HG02973 (cell line): ENCODE data around the gene ENOSF1.

ENCODE experiments used
- ATAC-seq: cut with Tn5 transposase; IDR thresholded peaks from one replicate; pipeline ENCODE4 v1.9.1; 2021; ENCODE audit warnings: moderate library complexity; ENCODE audit not compliant: unreplicated experiment

Gene ENOSF1

DNA sequence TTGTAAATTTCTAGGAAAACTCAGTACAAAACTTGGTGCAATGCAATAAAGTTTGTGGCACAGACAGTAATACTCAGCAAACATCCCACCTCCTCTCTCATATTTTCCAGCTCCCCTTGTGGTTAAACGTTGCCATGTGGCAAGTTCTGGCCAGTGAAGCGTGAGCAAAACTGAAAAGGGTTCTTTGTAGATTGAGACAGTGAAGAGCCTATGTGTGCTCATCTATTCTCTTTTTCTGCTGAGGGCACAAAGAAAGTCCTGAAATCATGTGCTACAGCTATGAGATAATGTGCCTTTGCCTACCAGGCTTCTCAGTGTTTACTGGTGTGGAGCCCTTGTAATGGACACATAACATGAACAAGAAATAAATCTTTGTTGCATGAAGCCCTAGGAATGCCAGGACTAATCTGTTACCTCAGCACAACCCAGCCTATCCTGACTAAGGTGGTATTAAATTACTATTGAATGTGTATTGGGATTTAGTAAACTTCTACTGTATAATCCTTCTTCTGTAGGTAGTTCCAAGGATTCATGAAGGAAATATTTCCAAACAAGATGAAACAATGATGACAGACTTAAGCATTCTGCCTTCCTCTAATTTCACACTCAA, 67.9 kb downstream of the ENOSF1 start:
- no peak for ATAC-seq

- no peak for ATAC-seq
Measured at GRCh38 chr18:641224-641623, 71.2 kb downstream of the ENOSF1 start.

- no peak for ATAC-seq
Measured at GRCh38 chr18:635171-635570, 77.3 kb downstream of the ENOSF1 start.

DNA sequence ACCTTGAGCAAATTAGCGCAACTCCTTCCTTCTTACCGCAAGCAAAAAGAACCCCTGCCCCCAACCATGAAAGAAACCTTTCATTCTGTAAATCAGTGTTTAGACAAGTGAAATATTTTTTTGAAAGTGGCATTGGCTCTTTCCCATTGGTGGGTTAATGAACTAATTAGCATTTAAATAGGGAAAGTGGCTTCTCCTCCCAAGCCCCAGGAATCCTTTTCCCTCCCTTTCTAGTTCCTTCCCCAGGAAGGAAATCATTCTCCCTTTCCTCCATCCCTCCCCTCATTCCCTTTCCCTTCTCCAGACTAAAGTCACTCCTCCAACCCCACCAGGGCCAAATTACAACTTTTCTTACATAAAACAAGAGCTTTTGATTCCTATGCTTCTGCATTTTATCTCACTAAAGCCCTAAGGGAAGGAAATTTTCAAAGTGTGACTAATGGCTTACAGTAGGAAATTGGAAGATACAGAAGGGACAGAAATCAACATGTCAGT, 77.8 kb downstream of the ENOSF1 start:
- no peak for ATAC-seq

GRCh38 chr18:631560-631959, 80.9 kb downstream of the ENOSF1 start:
- no peak for ATAC-seq

- ATAC-seq = no peak
Measured at GRCh38 chr18:629269-630150, 82.9 kb downstream of the ENOSF1 start.

DNA sequence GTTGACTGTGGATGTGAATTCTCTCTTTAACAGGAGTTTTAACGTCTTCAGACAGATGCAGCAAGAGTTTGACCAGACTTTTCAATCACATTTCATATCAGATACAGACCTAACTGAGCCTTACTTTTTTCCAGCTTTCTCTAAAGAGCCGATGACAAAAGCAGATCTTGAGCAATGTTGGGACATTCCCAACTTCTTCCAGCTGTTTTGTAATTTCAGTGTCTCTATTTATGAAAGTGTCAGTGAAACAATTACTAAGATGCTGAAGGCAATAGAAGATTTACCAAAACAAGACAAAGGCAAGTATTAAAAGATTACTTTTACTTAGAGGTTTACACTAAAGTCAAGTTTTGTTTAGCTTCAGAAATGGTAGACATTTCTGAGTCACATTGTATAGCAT, 85.2 kb downstream of the ENOSF1 start:
- no peak for ATAC-seq

DNA sequence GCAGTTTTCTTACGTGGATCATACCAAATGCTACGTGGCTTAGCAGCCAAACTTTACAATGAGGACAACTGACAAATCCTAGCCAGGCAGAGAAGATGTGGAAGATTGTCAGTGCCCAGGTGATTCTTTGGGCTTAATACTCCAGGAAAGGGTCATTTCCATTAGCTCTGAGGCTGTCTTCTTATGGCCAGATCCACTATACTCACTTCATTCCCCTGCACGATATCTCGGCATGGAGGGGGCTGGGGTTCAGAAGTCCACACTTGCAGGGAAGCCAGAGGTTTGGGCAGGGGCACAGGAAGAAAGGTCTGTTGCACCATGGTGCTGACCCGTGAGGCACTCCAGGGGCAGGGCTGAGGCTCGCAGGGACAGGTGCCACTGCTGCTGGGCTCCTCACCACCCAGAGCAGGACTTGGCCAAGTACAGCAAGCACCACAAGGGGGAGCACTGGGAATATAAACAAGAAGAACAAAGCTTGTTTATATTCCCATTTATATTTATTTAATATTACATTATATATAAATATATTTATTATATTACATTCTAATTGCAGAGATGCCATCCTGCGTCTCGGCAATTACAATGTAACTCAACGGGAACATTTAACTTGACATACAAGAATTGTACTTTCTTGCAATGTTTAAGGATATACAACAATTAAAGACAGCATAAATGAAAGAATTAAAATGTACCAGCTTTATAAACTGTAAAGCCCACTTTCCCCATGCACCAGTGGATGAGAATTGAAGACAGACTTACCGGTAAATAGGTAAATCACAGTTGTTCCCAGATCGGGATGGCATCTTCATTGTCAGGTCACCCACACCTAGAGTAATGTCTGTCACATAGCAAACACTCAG, 88.4 kb downstream of the ENOSF1 start:
- peak; percentile 70 for ATAC-seq

DNA sequence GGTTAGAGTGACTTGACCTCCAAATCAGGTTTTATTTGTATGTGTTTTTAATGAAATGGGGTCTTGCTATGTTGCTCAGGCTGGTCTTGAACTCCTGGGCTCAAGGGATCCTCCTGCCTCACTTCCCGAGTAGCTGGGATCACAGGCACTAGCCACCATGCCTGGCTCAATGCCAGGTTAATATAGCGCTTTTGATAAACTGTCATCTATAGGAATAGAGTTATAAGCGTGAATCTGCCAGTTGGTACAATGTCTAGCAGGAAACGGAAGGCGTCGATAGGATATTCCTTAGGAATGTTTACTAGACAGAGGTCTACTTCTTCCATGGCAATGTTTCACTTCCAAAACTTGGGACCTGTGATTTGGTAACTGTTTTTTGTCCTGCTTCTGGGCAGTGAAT, 90.1 kb downstream of the ENOSF1 start:
- ATAC-seq = no peak

DNA sequence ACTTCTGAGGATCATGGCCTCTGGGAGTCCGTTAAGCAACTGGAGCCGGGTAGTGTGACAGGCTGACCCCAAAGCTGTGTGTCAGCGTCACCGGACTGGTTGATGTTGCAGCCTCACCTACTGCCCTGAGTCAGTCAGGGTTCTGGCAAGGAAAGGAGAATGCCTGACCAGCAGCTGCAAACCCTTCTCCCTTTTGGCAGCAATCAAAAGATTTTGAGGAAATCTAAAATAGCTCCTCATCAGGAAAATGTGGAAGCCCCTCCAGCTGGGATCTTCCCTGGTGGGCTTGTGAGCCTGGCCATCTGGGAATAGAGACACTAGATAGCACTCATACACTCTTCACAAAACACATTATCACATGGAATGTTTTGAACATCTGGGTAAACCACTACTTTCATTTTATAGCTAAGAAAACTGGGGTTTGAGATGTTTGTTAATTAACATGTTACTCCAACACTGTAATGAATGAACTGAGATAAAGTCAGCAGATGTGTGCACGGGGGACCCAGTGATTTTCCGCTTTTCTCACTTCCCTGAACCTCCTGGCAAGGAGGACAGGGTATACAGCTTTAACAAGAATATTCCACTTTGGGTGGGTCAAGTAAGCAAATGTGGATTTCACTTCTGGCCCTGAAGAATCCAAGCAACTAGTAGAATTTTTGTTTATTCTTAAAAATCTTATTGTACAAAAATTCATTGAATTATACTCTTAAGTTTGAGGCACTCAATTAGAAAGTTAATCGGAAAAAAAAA, 91.0 kb downstream of the ENOSF1 start:
- no peak for ATAC-seq
